ENCODE data around the gene MEX3D. TPM values are rescaled to one million over a fixed set of nuclear protein-coding genes. Genes with fewer than 3 reads are reported as not detected.

The MEX3D gene
- total RNA-seq, 2 experiments from 2014 or later: 11.9 to 13.6 TPM

DNA sequence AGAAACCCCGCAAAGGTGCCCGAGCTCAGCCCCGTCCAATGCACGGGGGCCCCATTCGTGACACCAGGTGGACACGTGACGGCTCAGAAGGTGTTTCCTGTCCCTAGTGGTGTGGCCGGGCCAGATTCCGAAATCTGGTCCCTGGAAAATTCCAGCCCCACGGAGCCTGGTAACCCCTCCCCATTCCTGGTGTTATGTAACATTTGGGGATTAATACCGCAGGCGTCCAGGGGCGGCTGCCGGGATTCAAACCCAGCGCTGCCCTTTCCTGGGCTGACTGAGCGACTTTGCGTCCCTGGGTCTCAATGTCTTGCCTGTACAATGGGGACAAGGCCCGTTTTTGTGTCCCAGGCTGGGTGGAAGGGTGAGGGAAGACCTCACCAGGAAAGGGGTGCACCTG lies 45.3 kb downstream of the MEX3D start:
- Histone ChIP-seq H3K27ac (ENCODE audit: low read depth, low read length, poor library complexity, severe bottlenecking) (no peak overlapping the region), H3K36me3 (ENCODE audit: insufficient read depth, low read length) (no peaks in the 10 kb centered on the region), H3K4me3 (ENCODE audit: low read depth, low read length, poor library complexity, severe bottlenecking) (no peak overlapping the region), H3K79me2 (ENCODE audit: insufficient read depth, low read depth, low read length) (no peaks in the 10 kb centered on the region), H2AFZ (ENCODE audit: low read length) (no peak overlapping the region), H4K20me1 (ENCODE audit: insufficient read depth, low read length) (no peaks in the 10 kb centered on the region), H3K4me2 (ENCODE audit: low read length) (no peak overlapping the region), H3K9me2 (ENCODE audit: insufficient read depth, low read length) (no peaks in the 10 kb centered on the region), H3K9me3 (ENCODE audit: low read length) (no peaks in the 10 kb centered on the region), H3K4me1 (ENCODE audit: insufficient read depth, low read length, poor library complexity, severe bottlenecking) (no peaks in the 10 kb centered on the region)
- intact Hi-C loops (cut with micrococcal nuclease; ENCODE audit: unreplicated experiment): no loop called here
- POLR2A ChIA-PET: no interaction called here
- no TSS peak for BruUV-seq (replicated peaks)
- CTCF ChIA-PET (ENCODE audit: unreplicated experiment): no interaction called here
- TF ChIP-seq CTCF (conservative IDR thresholded peaks at IDR 0.05; ENCODE audit: low read length) (no peak), EZH2phosphoT487 (IDR thresholded peaks at IDR 0.05; ENCODE audit: borderline replicate concordance, low read depth, low read length) (no peak)
- DNase-seq (ENCODE audit: low spot score): no peak

- H3K9me3 ChIP-seq (ENCODE audit: low read length): no peaks in the 10 kb centered on the region
- TF ChIP-seq CTCF (conservative IDR thresholded peaks at IDR 0.05; ENCODE audit: low read length) (no peak), EZH2phosphoT487 (IDR thresholded peaks at IDR 0.05; ENCODE audit: borderline replicate concordance, low read depth, low read length) (no peak)
- ChIA-PET POLR2A (no interaction called here), CTCF (ENCODE audit: unreplicated experiment) (no interaction called here)
- intact Hi-C loops (cut with micrococcal nuclease; ENCODE audit: unreplicated experiment): no loop called here
- BruUV-seq (replicated peaks): no TSS peak
- no peak for DNase-seq (ENCODE audit: low spot score)
- H3K4me1 ChIP-seq (ENCODE audit: insufficient read depth, low read length, poor library complexity, severe bottlenecking): no peaks in the 10 kb centered on the region
- H2AFZ ChIP-seq (ENCODE audit: low read length): no peak overlapping the region
- H3K4me2 ChIP-seq (ENCODE audit: low read length): no peak overlapping the region
- no peaks in the 10 kb centered on the region for H3K36me3 ChIP-seq (ENCODE audit: insufficient read depth, low read length)
- H3K4me3 ChIP-seq (ENCODE audit: low read depth, low read length, poor library complexity, severe bottlenecking): no peak overlapping the region
- H3K27ac ChIP-seq (ENCODE audit: low read depth, low read length, poor library complexity, severe bottlenecking): no peak overlapping the region
- no peaks in the 10 kb centered on the region for H3K9me2 ChIP-seq (ENCODE audit: insufficient read depth, low read length)
- no peaks in the 10 kb centered on the region for H3K79me2 ChIP-seq (ENCODE audit: insufficient read depth, low read depth, low read length)
- H4K20me1 ChIP-seq (ENCODE audit: insufficient read depth, low read length): no peaks in the 10 kb centered on the region
Measured at GRCh38 chr19:1522061-1522460, 46.1 kb downstream of the MEX3D start.

GRCh38 chr19:1521636-1522035 lies 46.5 kb downstream of the MEX3D start:
- H3K27ac ChIP-seq (ENCODE audit: low read depth, low read length, poor library complexity, severe bottlenecking): no peak overlapping the region
- no peaks in the 10 kb centered on the region for H3K4me1 ChIP-seq (ENCODE audit: insufficient read depth, low read length, poor library complexity, severe bottlenecking)
- H3K79me2 ChIP-seq (ENCODE audit: insufficient read depth, low read depth, low read length): no peaks in the 10 kb centered on the region
- no peaks in the 10 kb centered on the region for H3K9me2 ChIP-seq (ENCODE audit: insufficient read depth, low read length)
- intact Hi-C loops (cut with micrococcal nuclease; ENCODE audit: unreplicated experiment): no loop called here
- no peak overlapping the region for H3K4me3 ChIP-seq (ENCODE audit: low read depth, low read length, poor library complexity, severe bottlenecking)
- H2AFZ ChIP-seq (ENCODE audit: low read length): no peak overlapping the region
- no peaks in the 10 kb centered on the region for H3K36me3 ChIP-seq (ENCODE audit: insufficient read depth, low read length)
- CTCF ChIA-PET (ENCODE audit: unreplicated experiment): no interaction called here
- POLR2A ChIA-PET: no interaction called here
- TF ChIP-seq EZH2phosphoT487 (IDR thresholded peaks at IDR 0.05; ENCODE audit: borderline replicate concordance, low read depth, low read length): no peak
- TF ChIP-seq CTCF (conservative IDR thresholded peaks at IDR 0.05; ENCODE audit: low read length): no peak
- no peak for DNase-seq (ENCODE audit: low spot score)
- H3K9me3 ChIP-seq (ENCODE audit: low read length): no peaks in the 10 kb centered on the region
- no TSS peak for BruUV-seq (replicated peaks)
- no peaks in the 10 kb centered on the region for H4K20me1 ChIP-seq (ENCODE audit: insufficient read depth, low read length)
- no peak overlapping the region for H3K4me2 ChIP-seq (ENCODE audit: low read length)

Measured in OCI-LY7 (cell line).